H1 (cell line): Measurements from ENCODE around the gene C5orf15. TPM values are rescaled to one million over a fixed set of nuclear protein-coding genes. Genes with fewer than 3 reads are reported as not detected.

ENCODE experiments used
- ATF2 ChIP-seq: IDR thresholded peaks from 2 replicates; pipeline ENCODE4 v1.6.1; 2012; ENCODE audit warnings: low read length, inconsistent platforms
- E2F6 ChIP-seq: IDR thresholded peaks from 2 replicates; pipeline ENCODE4 v1.6.1; 2012; ENCODE audit warnings: inconsistent platforms
- NANOG ChIP-seq: IDR thresholded peaks from 2 replicates; pipeline ENCODE4 v1.6.1; 2011; ENCODE audit warnings: low read length, low read depth, mild to moderate bottlenecking, inconsistent platforms; ENCODE audit not compliant: insufficient read depth, poor library complexity, severe bottlenecking
- polyA plus RNA-seq, 7 experiments: library from polyadenylated mRNA; depleted of rRNA in 3 of 7; stranded (reverse) in 5 of 7; unstranded in 2 of 7; fragments of >200 nt in 5 of 7; fragments of 200-250 nt in 2 of 7; gene quantifications; 1 replicate in 5 of 7; 2 replicates in 1 of 7; 4 replicates in 1 of 7; pipeline versions ENCODE4 v1.2.1 to v1.2.3, GENCODE V29; 2011 to 2013; ENCODE audit warnings: missing spikeins in 2 of 7, mixed read lengths in 2 of 7
- total RNA-seq: library from RNA; stranded (reverse); fragmentation: NEBNext Ultra II Directional; extraction: Animal tissue kit (Norgen Biotek cat#: 25700); gene quantifications from 2 replicates; pipeline ENCODE4 v1.2.1, GENCODE V29; 2021

Gene C5orf15
- total and polyA plus RNA-seq, 2 of the 8 experiments (the other 6 are each of a cell fraction or from before 2014, with no cell fraction given) = 31.7 to 39.3 TPM

GRCh38 chr5:133970325-133970909 lies 2.0 kb upstream of the C5orf15 start (continued):
- no peak for TF ChIP-seq ATF2
- no peak for TF ChIP-seq E2F6
- TF ChIP-seq NANOG = no peak
